SK-N-SH treated with all-trans-retinoic acid at 6 μM for 48 hours (cell line): ENCODE results near the gene CD86.

Experiments used
- CSDC2 ChIP-seq: fragments of 250-450 bp; sonication (Bioruptor Pico); IDR thresholded peaks from 2 replicates; pipeline ENCODE4 v1.5.0; 2020; ENCODE audit warnings: mild to moderate bottlenecking, moderate library complexity
- PPARA ChIP-seq: fragments of 250-450 bp; sonication (Bioruptor Pico); IDR thresholded peaks from 2 replicates; pipeline ENCODE4 v1.5.0; 2020; ENCODE audit warnings: mild to moderate bottlenecking, borderline replicate concordance
- RARB ChIP-seq: fragments of 250-450 bp; sonication (Bioruptor Pico); IDR thresholded peaks from 2 replicates; pipeline ENCODE4 v1.8.0; 2021; ENCODE audit warnings: mild to moderate bottlenecking, moderate library complexity
- ZFP30 ChIP-seq: fragments of 450-650 bp; formaldehyde crosslinking; IDR thresholded peaks from 2 replicates; pipeline ENCODE4 v1.5.0; 2022; ENCODE audit warnings: mild to moderate bottlenecking, moderate library complexity
- TF ChIP-seq, protein P1 (sequence below): fragments of 250-450 bp; sonication (Bioruptor Pico); IDR thresholded peaks from 2 replicates; pipeline ENCODE4 v1.8.0; 2020; ENCODE audit warnings: mild to moderate bottlenecking, moderate library complexity, borderline replicate concordance

DNA sequence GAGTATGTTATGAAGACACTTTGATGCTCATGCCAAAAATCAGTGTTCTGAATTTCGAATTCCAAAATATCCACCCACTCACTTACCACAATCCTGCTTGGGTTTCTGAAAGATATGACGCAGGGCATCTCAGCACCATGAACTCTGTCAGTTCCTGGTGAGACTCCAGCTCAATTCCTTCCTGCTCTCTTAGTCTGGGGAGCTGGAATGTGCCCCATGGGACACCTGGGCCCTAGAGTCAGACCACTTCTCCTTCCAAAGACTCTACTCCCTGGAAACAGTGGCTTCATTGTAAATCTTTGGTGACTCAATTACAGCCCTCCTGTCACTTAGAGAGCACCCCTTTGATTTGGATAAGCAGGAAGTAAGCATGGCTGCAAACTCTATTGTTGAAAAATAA lies 50.5 kb downstream of the CD86 start:
- TF ChIP-seq ZFP30 (CRISPR knock-in tag) (no peak), CSDC2 (CRISPR knock-in tag) (no peak), PPARA (CRISPR knock-in tag) (no peak), RARB (CRISPR knock-in tag) (no peak)
- TF ChIP-seq, protein P1, sequence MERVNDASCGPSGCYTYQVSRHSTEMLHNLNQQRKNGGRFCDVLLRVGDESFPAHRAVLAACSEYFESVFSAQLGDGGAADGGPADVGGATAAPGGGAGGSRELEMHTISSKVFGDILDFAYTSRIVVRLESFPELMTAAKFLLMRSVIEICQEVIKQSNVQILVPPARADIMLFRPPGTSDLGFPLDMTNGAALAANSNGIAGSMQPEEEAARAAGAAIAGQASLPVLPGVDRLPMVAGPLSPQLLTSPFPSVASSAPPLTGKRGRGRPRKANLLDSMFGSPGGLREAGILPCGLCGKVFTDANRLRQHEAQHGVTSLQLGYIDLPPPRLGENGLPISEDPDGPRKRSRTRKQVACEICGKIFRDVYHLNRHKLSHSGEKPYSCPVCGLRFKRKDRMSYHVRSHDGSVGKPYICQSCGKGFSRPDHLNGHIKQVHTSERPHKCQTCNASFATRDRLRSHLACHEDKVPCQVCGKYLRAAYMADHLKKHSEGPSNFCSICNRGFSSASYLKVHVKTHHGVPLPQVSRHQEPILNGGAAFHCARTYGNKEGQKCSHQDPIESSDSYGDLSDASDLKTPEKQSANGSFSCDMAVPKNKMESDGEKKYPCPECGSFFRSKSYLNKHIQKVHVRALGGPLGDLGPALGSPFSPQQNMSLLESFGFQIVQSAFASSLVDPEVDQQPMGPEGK (CRISPR knock-in tag) = no peak
